Right atrium auricular region (tissue), 2 donors: ENCODE measurements around the gene SPTB. TPM values are rescaled to one million over a fixed set of nuclear protein-coding genes. Genes with fewer than 3 reads are reported as not detected.
A peak's percentile ranks its signal among the peaks of the same experiment; 100 is the strongest.

Experiments
- DNase-seq: peaks from one replicate; pipeline ENCODE4 v3.0.0-alpha.2; 2019; ENCODE audit warnings: low spot score
- H3K27ac ChIP-seq, 2 donors: fragments of 200-600 bp; sonication (generic); 1 replicate in 1 of 2; 2 replicates in 1 of 2; pipeline ENCODE4 v1.5.1; 2016 to 2019
- H3K27me3 ChIP-seq, 2 donors: fragments of 200-600 bp; sonication (generic); one replicate each; pipeline versions ENCODE4 v1.5.1 to v1.6.0; 2017 to 2019
- H3K36me3 ChIP-seq: fragments of 200-600 bp; sonication (generic); one replicate; pipeline ENCODE4 v1.5.1; 2016
- H3K4me1 ChIP-seq, 2 donors: fragments of 200-600 bp; sonication (generic); one replicate each; pipeline versions ENCODE4 v1.5.1 to v1.6.0; 2017 to 2019
- H3K4me3 ChIP-seq, 2 donors: fragments of 200-600 bp; sonication (generic); 1 replicate in 1 of 2; 2 replicates in 1 of 2; pipeline ENCODE4 v1.5.1; 2017 to 2019; ENCODE audit warnings: mild to moderate bottlenecking in 1 of 2, moderate library complexity in 1 of 2
- H3K9me3 ChIP-seq, 2 donors: fragments of 200-600 bp; sonication (generic); one replicate each; pipeline ENCODE4 v1.5.1; 2019
- CTCF ChIP-seq, 2 donors: fragments of 200-600 bp; sonication (generic); IDR thresholded peaks; one replicate each; pipeline ENCODE4 v1.5.1; 2019; ENCODE audit warnings: antibody characterized with exemption in 2 of 2
- total RNA-seq, 2 donors: library from RNA; depleted of rRNA; stranded (reverse); fragments of >200 nt; gene quantifications; one replicate each; pipeline ENCODE4 v1.1.0, GENCODE V29; 2016

The SPTB gene
- total RNA-seq, 2 donors from 2014 or later: 84.4 to 102 TPM

- no peak for DNase-seq
- Histone ChIP-seq H3K9me3 (no peaks in the 10 kb centered on the region), H3K4me3 (no peak overlapping the region), H3K27ac (no peak overlapping the region), H3K36me3 (peaks cover 20% of the 10 kb centered on the region), H3K27me3 (no peaks in the 10 kb centered on the region), H3K4me1 (peaks cover 0 to 24% of the 10 kb centered on the region in 2 donors)
- TF ChIP-seq CTCF (IDR thresholded peaks at IDR 0.05): no peak
Measured at GRCh38 chr14:64748995-64749714, 130.6 kb downstream of the SPTB start.

DNA sequence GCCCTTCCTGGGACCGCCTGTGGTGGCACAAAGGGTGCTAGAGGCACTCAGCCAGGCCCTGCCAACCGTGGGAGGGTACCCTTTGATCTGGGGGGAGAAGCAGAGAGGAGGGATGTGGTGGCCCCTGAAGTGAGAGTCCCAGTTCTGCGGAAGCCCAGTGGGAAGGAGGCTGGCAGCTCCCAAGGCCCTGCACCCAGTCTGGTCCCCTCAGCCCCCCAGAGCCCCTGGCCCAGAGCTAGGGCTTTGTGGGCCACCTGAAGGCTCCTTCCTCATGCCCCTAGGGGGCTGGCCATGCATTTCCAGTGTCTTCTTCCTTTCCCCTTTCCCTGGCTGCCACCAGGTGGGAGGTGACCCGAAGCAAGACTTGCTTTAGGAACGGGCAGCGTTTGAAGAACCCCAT, 131.2 kb downstream of the SPTB start:
- Histone ChIP-seq H3K27ac (no peak overlapping the region), H3K27me3 (no peaks in the 10 kb centered on the region), H3K36me3 (peaks cover 26% of the 10 kb centered on the region), H3K4me1 (peaks cover 0 to 24% of the 10 kb centered on the region in 2 donors), H3K4me3 (no peak overlapping the region), H3K9me3 (no peaks in the 10 kb centered on the region)
- DNase-seq: no peak
- TF ChIP-seq CTCF (IDR thresholded peaks at IDR 0.05): no peak

DNA sequence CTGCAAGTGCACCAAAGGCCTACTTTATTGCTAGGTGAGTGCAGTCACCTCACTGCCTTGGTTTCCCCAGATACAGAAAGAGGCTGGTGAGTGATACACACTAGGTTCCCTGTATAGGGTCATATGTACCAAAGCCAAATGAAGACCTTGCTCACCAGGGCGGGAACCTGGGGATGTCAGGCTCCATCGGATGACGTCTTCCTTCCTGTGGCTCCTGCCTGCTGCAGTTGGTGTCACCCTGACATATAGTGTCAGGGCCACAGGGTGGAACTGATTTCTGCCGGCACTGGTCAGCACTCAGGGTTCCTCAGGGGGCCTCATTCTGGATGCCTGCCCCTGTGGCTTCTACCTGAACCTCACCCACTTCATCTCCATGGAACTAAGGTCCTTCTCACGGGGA, 132.4 kb downstream of the SPTB start:
- Histone ChIP-seq H3K36me3 (peaks cover 38% of the 10 kb centered on the region), H3K4me1 (peaks cover 0 to 24% of the 10 kb centered on the region in 2 donors), H3K4me3 (no peak overlapping the region), H3K27ac (peak overlapping the region in 1 of 2 donors; percentile 66), H3K27me3 (no peaks in the 10 kb centered on the region), H3K9me3 (no peaks in the 10 kb centered on the region)
- DNase-seq: no peak
- TF ChIP-seq CTCF (IDR thresholded peaks at IDR 0.05): no peak

- H3K36me3 ChIP-seq: peaks cover 46% of the 10 kb centered on the region
- peaks cover 0 to 24% of the 10 kb centered on the region in 2 donors for H3K4me1 ChIP-seq
- no peaks in the 10 kb centered on the region for H3K27me3 ChIP-seq
- DNase-seq: no peak
- TF ChIP-seq CTCF (IDR thresholded peaks at IDR 0.05): no peak
- H3K27ac ChIP-seq: peak overlapping the region in 1 of 2 donors; percentile 66
- H3K4me3 ChIP-seq: no peak overlapping the region
- no peaks in the 10 kb centered on the region for H3K9me3 ChIP-seq
Measured at GRCh38 chr14:64746298-64747250, 133.1 kb downstream of the SPTB start.

GRCh38 chr14:64745511-64746091, 134.1 kb downstream of the SPTB start:
- DNase-seq: no peak
- Histone ChIP-seq H3K27ac (peak overlapping the region; percentile 52 to 66), H3K4me1 (peaks cover 0 to 24% of the 10 kb centered on the region in 2 donors), H3K36me3 (peaks cover 55% of the 10 kb centered on the region), H3K9me3 (no peaks in the 10 kb centered on the region), H3K4me3 (no peak overlapping the region), H3K27me3 (no peaks in the 10 kb centered on the region)
- TF ChIP-seq CTCF (IDR thresholded peaks at IDR 0.05): peak in 1 of 2 donors; percentile 54
